GM21717 (cell line): ENCODE results near the gene HBE1.
"Not testable (repeated sequence)": the region's sequence is repeated elsewhere in the genome, so short reads cannot be mapped to it uniquely, and the experiment has no call there.

ENCODE experiments used
- ATAC-seq: cut with Tn5 transposase; IDR thresholded peaks from one replicate; pipeline ENCODE4 v1.9.1; 2021; ENCODE audit warnings: mild to moderate bottlenecking, moderate library complexity; ENCODE audit not compliant: unreplicated experiment

HBE1 gene

DNA sequence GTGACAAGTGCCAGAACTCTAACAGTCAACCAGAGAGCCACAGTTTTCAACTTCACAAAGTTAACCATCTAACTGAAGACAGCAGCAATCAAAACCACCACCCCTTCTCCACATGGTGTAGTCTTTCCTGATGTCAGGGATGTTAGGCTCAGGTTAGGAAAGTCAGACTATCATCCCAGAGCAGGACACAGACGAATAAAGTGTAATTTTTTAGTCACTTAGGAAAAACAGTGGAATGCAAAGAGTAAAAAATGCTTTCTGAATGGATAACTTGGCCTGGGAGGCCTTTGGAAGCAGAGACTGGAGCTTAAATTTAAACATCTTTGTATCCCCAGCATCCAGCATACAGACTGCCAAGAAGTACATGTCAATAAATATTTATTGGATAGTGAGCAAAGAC lies 16.6 kb upstream of the HBE1 start:
- no peak for ATAC-seq

DNA sequence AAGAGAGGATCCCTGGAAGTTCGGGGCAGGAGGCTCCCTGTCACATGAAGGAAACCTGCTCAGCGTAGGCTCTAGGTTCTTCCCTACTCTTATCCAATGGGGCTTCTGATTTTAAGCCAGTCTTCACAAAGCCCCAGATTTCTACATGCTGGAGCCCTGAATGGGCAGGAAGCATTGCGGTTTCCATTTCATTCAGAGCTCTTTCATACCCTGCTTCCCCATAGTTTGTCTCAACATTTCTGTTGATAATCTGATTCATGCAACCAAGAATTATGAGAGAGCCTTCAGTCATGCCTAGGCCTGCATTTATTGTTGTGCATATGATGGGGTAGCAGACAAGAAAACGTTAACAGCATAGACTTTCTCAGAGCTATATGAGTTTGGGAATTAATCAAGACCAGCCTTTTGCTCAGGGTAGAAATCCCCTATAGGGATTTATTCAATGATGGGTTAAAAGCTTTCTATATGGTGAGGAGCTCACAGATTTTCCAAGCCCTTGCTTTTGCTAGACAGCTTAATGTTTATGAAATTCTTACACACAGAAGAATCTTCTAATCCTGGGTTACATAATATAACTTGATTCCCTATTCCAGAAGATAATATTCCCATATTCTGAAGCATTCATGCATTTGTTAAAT lies 16.1 kb upstream of the HBE1 start:
- no peak for ATAC-seq

DNA sequence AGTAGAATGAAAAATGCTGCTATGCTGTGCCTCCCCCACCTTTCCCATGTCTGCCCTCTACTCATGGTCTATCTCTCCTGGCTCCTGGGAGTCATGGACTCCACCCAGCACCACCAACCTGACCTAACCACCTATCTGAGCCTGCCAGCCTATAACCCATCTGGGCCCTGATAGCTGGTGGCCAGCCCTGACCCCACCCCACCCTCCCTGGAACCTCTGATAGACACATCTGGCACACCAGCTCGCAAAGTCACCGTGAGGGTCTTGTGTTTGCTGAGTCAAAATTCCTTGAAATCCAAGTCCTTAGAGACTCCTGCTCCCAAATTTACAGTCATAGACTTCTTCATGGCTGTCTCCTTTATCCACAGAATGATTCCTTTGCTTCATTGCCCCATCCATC lies 14.9 kb upstream of the HBE1 start:
- no peak for ATAC-seq

DNA sequence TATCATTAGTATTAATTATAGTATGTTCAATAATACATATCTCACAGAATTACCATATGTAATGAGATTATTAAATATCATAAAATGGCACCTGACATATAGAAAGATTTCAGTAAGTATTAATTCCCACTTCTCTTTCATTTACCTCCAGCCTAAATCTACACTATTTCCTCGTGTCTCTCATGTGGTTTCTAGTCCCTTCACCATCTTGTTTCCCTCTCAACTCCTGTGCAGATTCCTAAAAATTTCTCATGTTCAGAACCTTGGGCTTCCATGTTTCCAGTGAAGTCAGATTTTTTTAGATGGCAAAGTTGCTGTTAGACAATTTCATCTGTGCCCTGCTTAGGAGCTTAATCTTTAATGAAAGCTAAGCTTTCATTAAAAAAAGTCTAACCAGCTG lies 14.1 kb upstream of the HBE1 start:
- ATAC-seq = no peak

DNA sequence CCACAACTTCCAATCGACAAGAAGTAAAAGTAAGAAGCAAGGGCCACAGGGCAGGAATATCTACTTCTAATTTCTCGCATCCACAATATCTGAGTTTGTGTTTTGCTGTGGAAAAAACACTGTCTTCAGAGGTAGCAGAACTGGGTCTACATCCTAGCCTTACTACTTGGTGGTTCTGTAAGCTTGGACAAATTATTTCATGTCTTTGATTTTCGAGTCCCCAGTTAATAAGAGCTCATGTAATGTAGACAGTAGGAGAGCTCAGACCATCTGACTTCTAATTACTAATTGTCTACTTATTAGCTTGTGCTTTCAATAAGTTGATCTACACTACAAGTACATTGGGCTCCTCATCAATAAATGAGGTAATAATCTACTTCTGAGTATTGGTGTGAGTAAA lies 13.3 kb upstream of the HBE1 start:
- ATAC-seq = no peak

DNA sequence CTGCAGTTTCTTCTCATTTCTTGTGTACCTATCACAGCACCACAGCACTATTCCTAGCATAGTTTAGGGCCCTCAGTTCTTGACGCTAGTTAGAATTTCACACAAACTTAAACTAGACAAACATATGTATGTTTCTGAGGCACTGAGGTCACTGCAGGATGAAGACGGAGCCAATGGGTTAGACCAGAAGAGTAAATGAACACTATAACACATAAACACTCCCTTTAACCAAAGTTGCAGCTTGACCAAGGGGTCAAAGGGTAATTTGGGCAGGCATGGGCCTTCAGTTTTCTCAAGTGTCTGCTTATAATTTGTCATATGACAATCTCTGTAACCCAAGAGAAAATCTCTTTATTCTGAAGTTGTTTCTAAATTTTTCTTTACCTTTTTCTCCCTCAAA lies 12.9 kb upstream of the HBE1 start:
- ATAC-seq = no peak

DNA sequence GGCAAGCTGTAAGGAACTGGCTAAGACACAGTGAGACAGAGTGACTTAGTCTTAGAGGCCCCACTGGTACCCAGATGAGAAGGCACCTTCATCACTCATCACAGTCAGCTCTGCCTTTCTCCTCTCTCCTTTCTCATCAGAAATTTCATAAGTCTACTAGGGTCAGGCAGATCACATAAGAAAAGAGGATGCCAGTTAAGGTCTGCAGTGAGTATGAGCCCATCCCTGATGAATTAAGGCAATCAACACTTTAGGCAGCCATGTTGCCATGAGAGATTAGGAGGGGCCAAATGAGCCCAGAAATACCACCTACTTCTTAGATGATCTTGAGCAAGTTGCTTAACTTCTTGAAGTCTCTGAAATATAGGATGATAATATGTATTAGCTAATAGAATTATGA lies 11.9 kb upstream of the HBE1 start:
- ATAC-seq = no peak

DNA sequence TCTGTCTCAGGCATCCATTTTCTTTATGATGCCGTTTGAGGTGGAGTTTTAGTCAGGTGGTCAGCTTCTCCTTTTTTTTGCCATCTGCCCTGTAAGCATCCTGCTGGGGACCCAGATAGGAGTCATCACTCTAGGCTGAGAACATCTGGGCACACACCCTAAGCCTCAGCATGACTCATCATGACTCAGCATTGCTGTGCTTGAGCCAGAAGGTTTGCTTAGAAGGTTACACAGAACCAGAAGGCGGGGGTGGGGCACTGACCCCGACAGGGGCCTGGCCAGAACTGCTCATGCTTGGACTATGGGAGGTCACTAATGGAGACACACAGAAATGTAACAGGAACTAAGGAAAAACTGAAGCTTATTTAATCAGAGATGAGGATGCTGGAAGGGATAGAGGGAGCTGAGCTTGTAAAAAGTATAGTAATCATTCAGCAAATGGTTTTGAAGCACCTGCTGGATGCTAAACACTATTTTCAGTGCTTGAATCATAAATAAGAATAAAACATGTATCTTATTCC lies 10.9 kb upstream of the HBE1 start:
- peak; percentile 92 for ATAC-seq

DNA sequence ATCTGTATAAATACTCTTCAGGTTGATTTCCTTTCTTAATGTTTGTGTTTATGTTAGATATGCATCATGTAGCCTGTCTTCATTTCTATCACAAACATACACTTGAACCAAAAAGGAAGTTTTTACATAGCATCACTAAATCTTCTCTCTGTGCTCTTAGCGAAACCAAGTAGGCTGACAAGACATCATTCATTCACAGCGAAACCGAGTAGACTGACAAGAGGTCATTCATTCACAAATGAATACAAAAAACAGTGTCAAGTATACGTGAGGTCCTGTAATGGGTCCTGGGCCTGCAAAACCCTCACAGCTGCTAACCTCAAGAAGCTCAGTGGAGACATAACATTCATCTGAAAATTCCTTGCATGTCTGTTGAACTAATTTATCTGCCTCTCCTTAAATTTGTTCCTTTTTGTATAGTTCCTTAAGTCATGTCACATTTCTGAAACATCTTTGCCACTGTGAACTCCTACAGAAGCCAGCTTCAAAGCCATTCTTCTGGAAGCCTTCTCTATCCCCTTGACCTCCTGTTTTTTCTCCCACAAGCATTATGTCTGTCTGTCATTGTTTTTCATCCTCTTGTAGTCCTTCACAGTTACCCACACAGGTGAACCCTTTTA lies 9.8 kb upstream of the HBE1 start:
- ATAC-seq = no peak

DNA sequence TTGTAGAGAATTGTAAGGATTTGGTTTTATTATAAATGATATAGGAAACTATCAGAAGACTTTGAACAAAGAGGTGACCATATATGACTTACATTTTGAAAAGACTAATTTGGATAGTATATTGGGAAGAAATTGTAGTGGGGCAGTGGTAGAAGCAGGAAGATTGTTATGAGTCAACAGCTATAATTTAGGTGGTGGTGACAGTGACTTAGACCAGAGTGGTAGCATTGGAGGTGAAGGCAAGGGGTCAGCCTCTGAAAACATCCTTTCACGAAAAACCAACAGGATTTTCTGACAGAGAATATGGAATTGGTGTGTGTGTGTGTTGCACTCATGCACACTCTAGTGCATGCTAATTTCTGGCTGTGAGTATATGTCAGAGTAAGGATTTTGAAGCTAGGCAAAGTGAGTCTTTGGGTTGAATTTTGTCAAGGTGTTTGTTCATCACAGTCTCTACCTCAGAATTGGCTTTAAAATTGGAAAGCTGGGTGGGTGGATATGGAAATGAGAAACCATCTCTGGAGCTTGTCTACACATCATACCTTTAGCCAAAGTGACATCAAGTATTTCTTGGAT lies 8.2 kb upstream of the HBE1 start:
- ATAC-seq = no peak

DNA sequence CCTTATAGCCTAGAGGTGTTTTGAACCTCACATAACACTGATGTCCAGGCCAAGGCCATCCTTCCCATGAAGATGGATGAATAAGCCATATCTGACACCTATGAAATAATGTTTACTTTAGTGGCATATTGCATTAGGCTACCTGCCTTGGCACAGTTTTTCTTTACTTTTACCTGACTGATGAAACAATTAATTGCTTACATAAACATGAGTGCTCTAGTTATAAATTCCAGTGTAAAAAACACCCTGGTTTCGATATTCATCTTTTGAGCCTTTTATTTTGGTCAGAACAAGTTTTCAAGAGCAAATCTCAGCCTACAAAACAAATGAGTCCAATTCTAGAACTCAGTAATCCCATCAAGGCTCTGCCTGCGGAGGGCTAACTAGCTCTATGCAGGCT lies 7.0 kb upstream of the HBE1 start:
- no peak for ATAC-seq

DNA sequence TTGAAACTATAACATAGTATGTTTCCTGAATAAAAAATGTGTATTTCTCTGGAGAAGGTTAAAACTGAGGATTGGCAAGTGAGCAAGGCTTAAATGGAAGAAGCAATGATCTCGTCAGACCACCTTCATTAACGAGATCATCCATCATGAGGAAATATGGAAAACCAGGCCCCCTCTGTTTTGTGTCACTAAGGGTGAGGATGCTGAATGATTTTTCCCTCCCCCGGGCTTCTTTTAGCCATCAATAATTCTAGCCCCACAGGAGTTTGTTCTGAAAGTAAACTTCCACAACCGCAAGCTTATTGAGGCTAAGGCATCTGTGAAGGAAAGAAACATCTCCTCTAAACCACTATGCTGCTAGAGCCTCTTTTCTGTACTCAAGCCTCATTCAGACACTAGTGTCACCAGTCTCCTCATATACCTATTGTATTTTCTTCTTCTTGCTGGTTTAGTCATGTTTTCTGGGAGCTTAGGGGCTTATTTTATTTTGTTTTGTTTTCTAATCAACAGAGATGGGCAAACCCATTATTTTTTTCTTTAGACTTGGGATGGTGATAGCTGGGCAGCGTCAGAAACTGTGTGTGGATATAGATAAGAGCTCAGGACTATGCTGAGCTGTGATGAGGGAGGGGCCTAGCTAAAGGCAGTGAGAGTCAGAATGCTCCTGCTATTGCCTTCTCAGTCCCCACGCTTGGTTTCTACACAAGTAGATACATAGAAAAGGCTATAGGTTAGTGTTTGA lies 5.8 kb upstream of the HBE1 start:
- ATAC-seq = no peak

DNA sequence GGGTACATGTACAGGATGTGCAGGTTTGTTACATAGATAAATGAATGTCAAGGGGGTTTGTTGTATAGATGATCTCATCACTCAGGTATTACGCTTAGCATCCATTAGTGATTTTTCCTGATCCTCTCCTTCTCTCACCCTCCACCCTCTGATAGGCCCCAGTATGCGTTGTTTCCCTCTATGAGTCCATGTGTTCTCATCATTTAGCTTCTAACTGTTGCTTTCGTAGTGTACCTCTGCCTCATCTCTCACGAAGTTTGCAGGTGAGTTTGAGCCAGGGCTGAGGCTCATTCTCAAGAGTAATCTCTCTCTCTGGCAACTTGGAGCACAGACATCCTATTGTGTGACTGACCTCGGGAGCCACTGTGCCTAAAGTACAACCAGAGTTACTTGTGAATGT lies 4.7 kb upstream of the HBE1 start:
- ATAC-seq = no peak

DNA sequence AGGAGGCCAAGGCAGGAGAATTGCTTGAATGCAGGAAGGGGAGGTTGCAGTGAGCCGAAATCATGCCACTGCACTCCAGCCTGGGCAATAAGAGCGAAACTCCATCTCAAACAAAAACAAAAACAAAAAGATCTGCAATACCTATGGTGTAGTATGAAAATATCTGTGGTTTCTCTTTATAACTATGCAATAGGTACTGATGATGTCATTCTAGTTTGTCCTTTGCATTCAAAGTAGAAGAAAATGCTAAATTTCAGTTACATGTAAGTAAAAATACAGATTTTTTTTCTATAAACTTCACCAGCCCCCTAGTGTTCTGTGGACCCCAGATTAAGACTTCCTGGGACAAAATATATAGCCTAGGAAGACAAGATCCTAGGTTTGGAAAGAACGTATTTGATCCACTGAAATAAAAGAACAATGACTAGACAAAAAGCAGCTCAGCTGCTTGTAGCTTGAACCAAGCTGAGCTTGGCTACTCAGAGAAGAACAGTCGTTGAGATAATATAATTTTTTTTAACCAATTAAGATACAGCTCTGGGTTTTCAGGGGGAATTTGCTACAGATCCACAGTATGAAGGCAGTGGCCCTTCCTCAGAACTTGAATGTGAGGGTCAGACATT lies 2.8 kb upstream of the HBE1 start:
- ATAC-seq = no peak

DNA sequence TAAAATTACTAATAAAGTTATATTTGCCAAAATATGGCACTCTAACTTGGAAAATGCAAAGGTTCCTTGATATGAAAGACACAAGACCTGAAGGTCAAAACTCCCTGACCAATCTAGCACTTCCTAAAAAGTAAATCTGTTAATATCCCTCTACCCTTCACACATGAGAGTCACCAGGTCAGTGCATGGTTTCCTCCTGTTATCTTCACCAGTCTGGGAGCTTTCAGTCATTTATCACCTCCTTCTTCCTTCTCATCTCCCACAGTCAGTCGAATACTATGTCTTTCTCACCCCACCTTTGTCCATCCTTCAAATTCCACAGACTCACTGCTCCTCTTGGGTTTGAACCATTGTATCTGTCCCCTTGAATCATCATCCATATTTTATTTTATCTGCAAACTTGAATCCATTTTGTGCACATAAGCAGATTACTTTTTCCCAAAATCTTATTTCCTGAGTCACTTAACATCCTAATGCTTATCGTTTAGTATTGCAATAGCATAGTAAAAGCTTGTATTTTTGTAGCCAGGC lies 2.6 kb downstream of the HBE1 start:
- no peak for ATAC-seq

DNA sequence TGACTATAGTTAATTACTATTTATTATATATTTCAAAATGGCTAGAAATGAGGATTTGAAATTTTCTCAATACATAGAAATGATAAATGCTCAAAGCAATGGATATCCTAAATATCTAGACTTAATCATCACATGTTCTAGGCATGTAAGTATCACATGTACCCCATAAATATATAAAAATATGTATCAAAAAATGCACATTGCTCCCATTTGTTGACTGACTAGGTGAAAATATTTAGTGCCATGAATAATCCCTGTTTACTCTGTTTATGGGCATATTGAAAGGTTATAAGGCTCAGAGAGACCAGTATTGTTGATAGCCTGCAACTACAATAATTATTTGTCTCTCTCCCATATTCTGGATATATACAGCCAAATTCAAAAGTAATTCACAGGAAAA lies 3.1 kb downstream of the HBE1 start:
- no peak for ATAC-seq

DNA sequence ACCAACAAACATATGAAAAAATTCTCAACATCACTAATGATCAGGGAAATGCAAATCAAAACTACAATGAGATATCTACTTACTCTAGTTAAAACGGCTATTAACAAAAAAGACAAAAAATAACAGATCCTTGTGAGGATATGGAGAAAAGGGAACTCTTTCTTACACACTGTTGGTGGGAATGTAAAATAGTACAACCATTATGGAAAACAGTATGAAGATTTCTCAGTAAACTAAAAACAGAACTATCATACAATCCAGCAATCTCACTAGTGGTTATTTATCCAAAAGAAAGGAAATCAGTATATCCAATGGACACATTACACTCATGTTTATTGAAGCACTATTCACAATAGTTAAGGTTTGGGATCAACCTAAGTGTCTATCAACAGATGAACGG lies 3.9 kb downstream of the HBE1 start:
- ATAC-seq = no peak

DNA sequence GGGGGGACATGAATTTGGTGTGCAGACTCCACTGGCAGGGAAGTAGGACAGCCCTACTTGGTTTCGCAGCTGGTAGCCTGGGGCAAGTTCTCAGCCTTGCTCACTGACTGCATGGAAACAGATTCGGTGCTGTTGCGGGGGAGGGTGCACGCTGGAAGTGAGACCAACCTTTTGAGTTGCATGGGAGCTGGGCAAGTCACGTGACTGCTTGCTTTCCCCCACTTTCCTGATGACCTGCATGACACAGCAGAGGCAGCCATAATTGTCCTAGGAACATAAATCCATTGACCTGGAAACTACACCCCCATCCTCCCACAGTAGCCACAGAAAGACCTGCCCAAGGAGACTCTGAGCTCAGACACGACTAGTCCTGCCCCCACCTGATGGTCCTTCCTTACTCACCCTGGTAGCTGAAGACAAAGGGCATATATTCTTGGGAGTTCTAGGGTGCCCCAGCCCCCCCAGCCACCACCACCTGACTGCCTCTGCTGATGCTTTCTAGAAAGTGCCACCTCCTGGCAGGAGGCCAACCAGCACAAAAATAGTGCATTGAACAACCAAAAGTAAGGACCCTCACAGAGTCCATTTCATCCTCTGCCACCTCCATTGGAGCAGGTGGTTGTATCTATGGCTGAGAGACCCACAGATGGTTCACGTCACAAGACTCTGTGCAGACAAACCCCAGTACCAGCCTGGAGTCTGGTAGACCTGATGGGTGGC lies 11.0 kb downstream of the HBE1 start:
- ATAC-seq = no peak

DNA sequence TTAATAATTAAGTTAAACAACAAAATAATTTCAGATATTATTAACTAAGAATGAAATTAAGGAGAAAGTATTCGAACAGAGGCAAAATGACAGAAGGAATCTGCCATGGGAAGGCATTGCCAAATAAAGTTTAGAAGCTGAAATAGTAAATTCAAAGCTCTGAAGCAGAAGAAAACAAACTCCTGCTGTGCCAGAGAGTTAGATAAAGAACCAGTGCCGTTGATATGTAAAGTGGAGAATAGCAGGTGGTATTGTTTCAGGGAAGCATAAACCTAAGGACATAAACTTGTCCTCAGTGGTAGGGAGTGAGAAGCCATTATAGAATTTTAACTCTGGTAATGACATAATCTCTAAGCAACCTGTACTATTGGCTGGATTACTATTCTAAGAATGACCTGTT lies 12.4 kb downstream of the HBE1 start:
- no peak for ATAC-seq

DNA sequence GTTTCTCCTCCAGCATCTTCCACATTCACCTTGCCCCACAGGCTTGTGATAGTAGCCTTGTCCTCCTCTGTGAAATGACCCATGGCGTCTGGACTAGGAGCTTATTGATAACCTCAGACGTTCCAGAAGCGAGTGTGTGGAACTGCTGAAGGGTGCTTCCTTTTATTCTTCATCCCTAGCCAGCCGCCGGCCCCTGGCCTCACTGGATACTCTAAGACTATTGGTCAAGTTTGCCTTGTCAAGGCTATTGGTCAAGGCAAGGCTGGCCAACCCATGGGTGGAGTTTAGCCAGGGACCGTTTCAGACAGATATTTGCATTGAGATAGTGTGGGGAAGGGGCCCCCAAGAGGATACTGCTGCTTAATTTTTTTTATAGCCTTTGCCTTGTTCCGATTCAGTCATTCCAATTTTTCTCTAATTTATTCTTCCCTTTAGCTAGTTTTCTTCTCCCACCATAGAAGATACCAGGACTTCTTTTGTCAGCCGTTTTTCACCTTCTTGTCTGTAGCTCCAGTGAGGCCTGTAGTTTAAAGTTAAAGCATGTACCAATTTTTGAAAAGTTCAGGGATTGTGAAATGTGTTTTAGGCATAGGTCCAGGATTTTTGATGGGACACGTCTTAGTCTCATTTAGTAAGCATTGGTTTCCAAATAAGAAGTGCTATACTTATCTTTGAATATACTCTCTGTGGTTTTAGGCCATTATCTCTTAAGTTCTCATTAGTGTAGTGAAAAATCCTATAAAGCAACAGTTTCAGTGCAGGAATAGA lies 14.9 kb downstream of the HBE1 start, which contains the start of gene HBG2:
Gene HBG2 (minus strand): TSS at position 136 of the 768 bp plus-strand sequence. CDS start 53 bp downstream, at position 83.
- not testable (repeated sequence) for ATAC-seq
